Subcutaneous abdominal adipose tissue (tissue), 5 donors: ENCODE measurements around the gene EPHA8.

ENCODE experiments used
- H3K27ac ChIP-seq: one replicate; pipeline ENCODE4 v1.7.0; 2013; ENCODE audit warnings: low read depth, mild to moderate bottlenecking, inconsistent platforms, low read length, moderate library complexity
- H3K27me3 ChIP-seq, 5 donors: one replicate each; pipeline ENCODE4 v1.7.0; 2013; ENCODE audit warnings: low read length in 5 of 5, inconsistent platforms in 1 of 5; ENCODE audit not compliant: control insufficient read depth in 5 of 5, insufficient read depth in 4 of 5
- H3K36me3 ChIP-seq, 5 donors: one replicate each; pipeline ENCODE4 v1.7.0; 2013; ENCODE audit warnings: low read length in 5 of 5; ENCODE audit not compliant: control insufficient read depth in 5 of 5, insufficient read depth in 5 of 5
- H3K4me1 ChIP-seq, 5 donors: one replicate each; pipeline ENCODE4 v1.7.0; 2013; ENCODE audit warnings: low read length in 5 of 5, mild to moderate bottlenecking in 3 of 5, moderate library complexity in 1 of 5; ENCODE audit not compliant: control insufficient read depth in 5 of 5, insufficient read depth in 5 of 5
- H3K4me3 ChIP-seq, 5 donors: one replicate each; pipeline ENCODE4 v1.7.0; 2013; ENCODE audit warnings: low read length in 5 of 5, low read depth in 1 of 5
- H3K9ac ChIP-seq, 5 donors: one replicate each; pipeline ENCODE4 v1.7.0; 2013; ENCODE audit warnings: low read length in 5 of 5, mild to moderate bottlenecking in 4 of 5, moderate library complexity in 3 of 5
- H3K9me3 ChIP-seq, 5 donors: one replicate each; pipeline ENCODE4 v1.7.0; 2013; ENCODE audit warnings: low read length in 5 of 5; ENCODE audit not compliant: control insufficient read depth in 5 of 5
- donor health status: healthy.
- donor health status: healthy.
- donor health status: healthy.
- donor health status: healthy.
- donor health status: healthy.

The EPHA8 gene

DNA sequence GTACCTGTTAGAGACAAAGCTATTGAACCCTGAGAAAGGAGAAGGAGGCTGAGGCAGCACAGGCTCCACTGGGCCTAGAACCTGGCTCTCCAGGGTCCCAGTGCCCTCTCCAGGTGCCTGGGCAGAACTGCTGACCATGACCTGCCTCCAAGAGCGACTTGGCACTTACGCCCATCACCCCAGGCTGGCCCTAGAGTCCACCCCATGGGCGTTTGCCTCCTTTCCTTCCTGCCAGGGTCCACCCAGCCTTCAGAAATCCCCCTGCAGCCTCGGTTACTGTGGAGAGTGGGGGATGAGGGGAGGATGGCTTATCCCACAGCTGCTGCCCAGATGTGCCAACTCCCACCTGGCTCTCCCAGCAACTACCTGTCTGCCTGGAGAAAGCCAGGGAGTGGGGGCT is 58.5 kb downstream of the EPHA8 start:
- no peaks in the 10 kb centered on the region for H3K36me3 ChIP-seq
- H3K27ac ChIP-seq = no peak overlapping the region
- no peak overlapping the region for H3K4me3 ChIP-seq
- H3K4me1 ChIP-seq = no peaks in the 10 kb centered on the region
- no peak overlapping the region for H3K9ac ChIP-seq
- peaks cover 46 to 66% (median 55%) of the 10 kb centered on the region in 5 donors for H3K27me3 ChIP-seq
- H3K9me3 ChIP-seq = no peaks in the 10 kb centered on the region

DNA sequence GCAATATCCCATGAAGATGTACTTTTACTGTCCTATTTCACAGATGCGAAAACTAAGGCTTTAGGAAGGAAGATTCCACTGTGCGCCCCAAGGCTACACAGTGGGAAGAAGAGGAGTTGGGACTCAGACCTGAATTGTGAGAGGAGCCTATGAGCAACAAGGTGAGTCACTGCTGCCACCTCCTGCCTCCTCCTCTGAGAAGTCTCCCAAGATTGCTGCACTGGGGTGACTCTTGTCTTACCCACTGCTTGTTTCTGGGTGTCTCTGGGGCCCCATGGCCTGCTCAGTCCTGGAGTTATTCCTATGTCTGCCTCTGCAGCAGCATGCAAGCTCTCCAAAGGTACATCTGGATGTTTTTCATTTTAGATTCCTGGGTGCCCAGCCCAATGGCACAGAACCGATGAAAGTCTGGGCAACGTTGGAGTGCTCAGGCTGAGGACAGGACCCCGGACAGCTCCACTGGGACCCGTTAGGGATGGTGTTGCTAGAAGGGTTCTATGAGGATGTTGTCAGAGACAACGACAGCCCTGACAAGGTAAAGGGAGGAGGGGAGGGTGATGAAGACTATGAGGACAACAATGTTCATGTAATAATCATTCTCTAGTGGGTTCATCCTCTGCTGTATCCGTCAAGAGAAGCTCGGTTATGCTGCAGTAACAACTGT is 62.1 kb downstream of the EPHA8 start:
- no peaks in the 10 kb centered on the region for H3K36me3 ChIP-seq
- no peak overlapping the region for H3K27ac ChIP-seq
- no peak overlapping the region for H3K9ac ChIP-seq
- H3K4me1 ChIP-seq = peaks cover 0 to 6% (median 0%) of the 10 kb centered on the region in 5 donors
- peaks cover 36 to 60% (median 46%) of the 10 kb centered on the region in 5 donors for H3K27me3 ChIP-seq
- no peak overlapping the region for H3K4me3 ChIP-seq
- no peaks in the 10 kb centered on the region for H3K9me3 ChIP-seq

DNA sequence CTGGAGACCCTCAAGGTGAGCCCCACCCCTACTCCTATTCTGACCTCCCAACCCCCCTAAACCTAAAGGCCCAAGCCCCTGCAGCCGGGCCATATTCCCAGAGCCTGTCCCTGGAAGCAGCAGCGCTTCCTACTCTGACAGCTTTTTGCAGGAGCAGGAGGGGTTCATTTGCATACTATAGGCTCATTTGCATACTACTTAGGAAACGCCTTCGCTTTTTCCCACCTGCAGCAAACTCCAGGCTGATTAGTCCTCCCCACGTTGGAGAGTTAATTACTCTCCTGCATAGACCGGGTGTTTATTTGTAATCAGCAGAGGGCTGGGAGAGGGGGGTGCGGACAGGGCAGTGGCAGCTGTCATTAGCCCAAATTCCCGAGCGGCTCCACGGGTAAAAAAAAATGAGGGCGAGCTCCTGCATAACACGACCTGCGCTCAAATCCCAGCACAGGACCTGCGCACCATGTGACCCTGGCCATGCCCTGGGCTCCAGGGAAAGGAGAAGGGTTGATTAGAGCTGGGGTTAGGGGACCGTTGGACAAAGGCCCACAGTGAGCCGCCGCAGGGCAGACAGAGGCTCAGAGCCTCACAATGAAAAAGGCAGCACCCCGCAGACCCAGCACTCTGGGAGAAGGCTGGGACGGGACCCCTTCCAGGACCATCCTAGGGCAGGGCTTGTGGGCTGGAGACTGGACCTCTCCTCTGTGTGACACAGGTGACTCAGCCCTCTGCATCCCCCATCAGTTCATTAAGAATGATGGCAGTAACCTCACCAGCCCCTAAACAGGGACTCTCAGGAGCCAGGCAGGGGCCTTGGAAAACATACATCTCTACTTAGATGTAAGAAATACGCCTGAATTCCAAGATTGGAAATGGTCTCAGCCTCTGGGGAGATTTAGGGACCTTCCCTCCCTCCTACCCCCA is 63.2 kb downstream of the EPHA8 start:
- Histone ChIP-seq H3K9me3 (no peaks in the 10 kb centered on the region), H3K27me3 (peaks cover 31 to 52% (median 42%) of the 10 kb centered on the region in 5 donors), H3K9ac (no peak overlapping the region), H3K4me3 (no peak overlapping the region), H3K36me3 (no peaks in the 10 kb centered on the region), H3K27ac (no peak overlapping the region), H3K4me1 (peaks cover 0 to 6% (median 0%) of the 10 kb centered on the region in 5 donors)

DNA sequence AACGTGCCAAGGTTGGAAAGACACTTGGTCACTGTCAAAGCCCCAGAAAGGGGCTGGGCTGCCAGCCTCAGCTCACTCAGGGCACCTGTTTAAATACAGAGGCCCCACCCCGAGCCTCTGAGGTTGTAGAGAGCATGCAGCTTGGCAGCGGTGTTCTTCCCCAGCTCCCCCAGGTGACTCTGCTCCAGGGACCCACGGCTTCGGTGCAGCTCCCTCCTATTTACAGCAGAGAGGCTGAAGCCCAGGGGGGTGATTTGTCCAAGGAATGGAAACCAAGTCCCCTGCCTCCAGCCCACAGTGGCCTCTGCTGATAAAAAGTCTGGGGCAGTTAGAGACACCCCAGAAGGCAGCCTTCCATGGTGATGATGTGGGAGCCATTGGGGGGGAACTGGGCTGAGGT is 64.0 kb downstream of the EPHA8 start:
- H3K9me3 ChIP-seq = no peaks in the 10 kb centered on the region
- H3K36me3 ChIP-seq = no peaks in the 10 kb centered on the region
- H3K9ac ChIP-seq = no peak overlapping the region
- H3K4me1 ChIP-seq = peaks cover 0 to 6% (median 0%) of the 10 kb centered on the region in 5 donors
- no peak overlapping the region for H3K27ac ChIP-seq
- peaks cover 26 to 44% (median 36%) of the 10 kb centered on the region in 5 donors for H3K27me3 ChIP-seq
- H3K4me3 ChIP-seq = no peak overlapping the region

DNA sequence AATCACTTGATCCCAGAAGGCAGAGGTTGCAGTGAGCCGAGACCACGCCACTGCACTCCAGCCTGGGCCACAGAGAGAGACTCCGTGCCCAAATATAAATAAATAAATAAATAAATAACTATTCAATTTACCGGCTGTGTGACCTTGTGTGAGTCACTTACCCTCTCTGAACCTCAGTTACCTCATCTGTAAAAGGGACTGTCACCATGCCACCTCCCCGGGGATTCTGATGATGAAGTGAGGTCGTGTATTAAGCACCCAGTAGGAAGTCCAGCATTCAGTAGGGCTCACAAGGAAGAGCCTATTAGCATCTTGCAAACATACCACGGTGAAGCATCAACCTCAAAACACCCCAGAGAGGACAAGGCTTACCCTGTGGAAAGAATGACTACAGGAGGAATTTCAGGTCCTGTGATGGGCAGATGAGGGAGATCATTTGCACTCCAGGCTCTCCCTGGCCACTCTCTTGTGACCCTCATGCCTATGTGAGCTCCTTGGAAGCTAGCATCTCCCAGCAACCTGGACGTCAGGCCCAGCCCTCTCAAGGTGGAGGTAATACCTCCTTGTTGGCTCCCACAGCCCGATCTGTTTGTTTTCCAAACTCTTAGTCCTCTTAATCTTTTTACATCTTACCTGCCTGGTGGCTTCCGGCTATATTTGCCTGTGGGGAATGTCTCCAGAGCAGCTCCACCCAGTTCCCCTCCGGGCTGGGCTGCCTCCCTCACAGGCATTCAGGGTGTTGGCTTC is 65.6 kb downstream of the EPHA8 start:
- Histone ChIP-seq H3K9me3 (no peaks in the 10 kb centered on the region), H3K4me1 (peaks cover 0 to 6% (median 0%) of the 10 kb centered on the region in 5 donors), H3K27ac (no peak overlapping the region), H3K4me3 (no peak overlapping the region), H3K36me3 (no peaks in the 10 kb centered on the region), H3K27me3 (peaks cover 26 to 41% (median 32%) of the 10 kb centered on the region in 5 donors), H3K9ac (no peak overlapping the region)

DNA sequence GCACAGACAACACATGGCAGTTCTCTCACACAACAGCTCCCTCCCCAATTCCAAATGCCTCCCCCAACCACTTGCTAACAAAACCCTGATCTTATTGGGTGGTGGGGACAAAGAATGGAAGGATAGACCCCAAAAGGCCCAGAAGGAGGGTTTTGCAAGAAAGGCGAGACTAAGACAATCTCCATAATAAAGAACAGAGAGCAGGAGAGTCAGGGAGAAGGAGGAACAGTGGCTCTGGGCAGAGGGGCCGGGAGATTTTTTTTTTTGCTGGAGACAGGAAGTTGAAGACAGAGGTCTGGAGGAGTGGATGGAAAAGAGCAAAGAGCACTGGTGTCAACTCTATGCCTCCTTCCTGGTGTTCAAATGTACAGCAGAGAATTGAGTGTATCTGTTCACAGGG is 66.6 kb downstream of the EPHA8 start:
- Histone ChIP-seq H3K9me3 (no peaks in the 10 kb centered on the region), H3K27ac (no peak overlapping the region), H3K9ac (no peak overlapping the region), H3K36me3 (no peaks in the 10 kb centered on the region), H3K4me3 (no peak overlapping the region), H3K27me3 (peaks cover 25 to 36% (median 32%) of the 10 kb centered on the region in 5 donors), H3K4me1 (peaks cover 0 to 9% (median 0%) of the 10 kb centered on the region in 5 donors)

DNA sequence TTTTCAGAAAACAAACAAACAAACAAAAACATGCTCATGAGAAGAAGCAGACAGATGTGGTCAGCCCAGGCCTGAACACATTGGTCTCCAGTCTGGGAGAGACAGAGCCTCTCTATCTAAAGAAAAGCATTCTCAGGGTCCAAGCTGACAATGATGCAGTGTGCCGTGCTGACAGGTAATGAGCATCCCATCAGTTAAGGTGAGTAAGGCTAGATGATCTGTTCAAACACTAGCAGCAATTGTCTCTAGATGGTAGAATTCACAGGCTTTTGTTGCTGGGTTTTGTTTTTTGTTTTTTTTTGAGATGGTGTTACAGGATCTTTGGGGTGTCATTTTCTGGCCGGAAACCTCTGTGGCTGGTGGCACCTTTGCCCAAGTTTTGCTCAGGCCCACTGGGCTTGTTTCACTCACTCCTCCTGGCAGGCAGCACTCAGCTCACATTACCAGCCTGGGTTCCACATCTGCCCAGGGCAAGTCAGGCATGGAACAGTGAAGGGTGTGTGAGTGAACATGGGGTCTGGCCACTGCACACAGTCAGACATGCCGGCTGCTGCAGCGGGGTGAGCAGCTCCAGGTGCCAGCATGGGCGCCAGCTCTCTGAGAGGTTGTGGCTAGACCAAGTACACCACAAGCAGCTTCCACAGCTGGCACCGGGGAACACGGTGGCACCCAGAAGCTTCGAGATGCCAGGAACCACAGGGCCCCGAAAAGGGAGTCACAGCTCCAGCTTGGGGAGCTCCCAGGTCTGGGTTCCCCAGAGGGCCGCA is 70.6 kb downstream of the EPHA8 start:
- Histone ChIP-seq H3K27me3 (peaks cover 0 to 12% (median 6%) of the 10 kb centered on the region in 5 donors), H3K4me1 (peaks cover 0 to 21% (median 6%) of the 10 kb centered on the region in 5 donors), H3K9ac (no peak overlapping the region), H3K9me3 (no peaks in the 10 kb centered on the region), H3K36me3 (peaks cover 0 to 2% (median 0%) of the 10 kb centered on the region in 5 donors), H3K27ac (no peak overlapping the region), H3K4me3 (no peak overlapping the region)

DNA sequence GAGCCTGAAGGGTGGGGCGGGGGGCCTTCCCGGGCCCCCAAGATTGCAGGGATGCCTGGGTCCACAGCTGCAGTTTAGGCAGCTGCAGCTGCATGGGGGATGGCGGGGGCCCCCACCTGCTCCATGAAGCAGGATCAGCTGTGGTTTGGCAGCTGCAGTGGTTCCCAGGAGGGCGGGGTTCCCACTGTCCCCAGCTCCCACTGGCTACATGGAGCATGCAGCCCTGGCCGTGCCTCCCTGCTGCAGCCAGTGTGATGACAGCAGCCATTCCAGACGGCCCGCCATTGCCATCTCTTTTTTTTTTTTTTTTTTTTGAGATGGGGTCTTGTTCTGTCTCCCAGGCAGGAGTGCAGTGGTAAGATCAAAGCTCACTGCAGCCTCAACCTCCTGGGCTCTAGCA is 72.1 kb downstream of the EPHA8 start:
- Histone ChIP-seq H3K4me1 (peaks cover 0 to 15% (median 8%) of the 10 kb centered on the region in 5 donors), H3K36me3 (peaks cover 0 to 2% (median 0%) of the 10 kb centered on the region in 5 donors), H3K9ac (no peak overlapping the region), H3K27ac (no peak overlapping the region), H3K4me3 (no peak overlapping the region), H3K27me3 (peaks cover 0 to 12% (median 4%) of the 10 kb centered on the region in 5 donors), H3K9me3 (no peaks in the 10 kb centered on the region)

DNA sequence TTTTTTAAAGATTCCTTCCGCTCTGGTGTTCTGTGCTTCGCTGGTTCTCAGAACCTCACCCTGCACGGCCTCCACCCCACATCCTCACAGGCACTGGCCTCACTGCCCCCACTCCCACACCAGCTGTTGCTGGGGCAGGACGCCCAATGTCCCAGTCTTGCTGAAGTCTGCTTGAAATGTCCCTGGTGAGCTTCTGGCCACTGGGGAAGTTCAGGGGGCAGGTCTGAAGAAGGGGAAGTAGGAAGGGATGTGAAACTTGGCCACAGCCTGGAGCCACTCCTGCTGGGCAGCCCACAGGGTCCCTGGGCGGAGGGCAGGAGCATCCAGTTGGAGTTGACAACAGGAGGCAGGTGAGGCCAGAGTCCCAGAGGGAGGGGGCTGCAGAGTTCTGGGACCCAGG is 73.1 kb downstream of the EPHA8 start, which contains the start of gene C1QA:
TSS of gene C1QA (plus strand) at position 276 of the 400 bp plus-strand sequence. CDS start 989 bp downstream, outside the sequence.
- no peaks in the 10 kb centered on the region for H3K9me3 ChIP-seq
- peaks cover 0 to 21% (median 10%) of the 10 kb centered on the region in 5 donors for H3K4me1 ChIP-seq
- no peak within 1 kb of the TSS for H3K27ac ChIP-seq
- peak within 1 kb of the TSS; percentile 38 to 65 (median 61) for H3K4me3 ChIP-seq
- H3K27me3 ChIP-seq = peaks cover 3 to 20% (median 10%) of the 10 kb centered on the region in 5 donors
- H3K9ac ChIP-seq = peak within 1 kb of the TSS in 2 of 5 donors; percentile 27 to 46
- H3K36me3 ChIP-seq = peaks cover 0 to 2% (median 0%) of the 10 kb centered on the region in 5 donors
